NCI-H2196 (cell line): Measurements from ENCODE around the gene SYMPK.
A peak's percentile ranks its signal among the peaks of the same experiment; 100 is the strongest.

Experiments
- DNase-seq: peaks from one replicate; lab custom pipeline; 2025; ENCODE audit not compliant: unreplicated experiment; lab: John Stamatoyannopoulos, UW

Gene SYMPK

DNA sequence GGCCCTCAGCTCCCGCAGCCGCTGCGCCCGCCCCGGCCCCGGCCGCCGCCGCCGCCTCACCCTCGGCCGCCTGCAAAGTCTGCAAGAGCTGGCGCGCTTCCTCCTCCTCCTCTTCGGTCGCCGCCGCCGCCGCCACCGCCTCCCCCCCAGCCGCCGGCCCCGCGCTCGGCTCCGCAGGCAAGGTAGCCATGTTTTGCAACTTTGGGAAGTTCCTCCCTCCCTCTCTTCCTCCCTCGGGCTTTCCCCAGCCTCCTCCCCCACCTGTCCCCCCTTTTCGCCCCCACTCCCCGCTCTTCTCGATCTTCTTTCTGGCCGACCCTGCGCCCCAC lies 94.3 kb downstream of the SYMPK start:
- DNase-seq = peak; percentile 40

DNA sequence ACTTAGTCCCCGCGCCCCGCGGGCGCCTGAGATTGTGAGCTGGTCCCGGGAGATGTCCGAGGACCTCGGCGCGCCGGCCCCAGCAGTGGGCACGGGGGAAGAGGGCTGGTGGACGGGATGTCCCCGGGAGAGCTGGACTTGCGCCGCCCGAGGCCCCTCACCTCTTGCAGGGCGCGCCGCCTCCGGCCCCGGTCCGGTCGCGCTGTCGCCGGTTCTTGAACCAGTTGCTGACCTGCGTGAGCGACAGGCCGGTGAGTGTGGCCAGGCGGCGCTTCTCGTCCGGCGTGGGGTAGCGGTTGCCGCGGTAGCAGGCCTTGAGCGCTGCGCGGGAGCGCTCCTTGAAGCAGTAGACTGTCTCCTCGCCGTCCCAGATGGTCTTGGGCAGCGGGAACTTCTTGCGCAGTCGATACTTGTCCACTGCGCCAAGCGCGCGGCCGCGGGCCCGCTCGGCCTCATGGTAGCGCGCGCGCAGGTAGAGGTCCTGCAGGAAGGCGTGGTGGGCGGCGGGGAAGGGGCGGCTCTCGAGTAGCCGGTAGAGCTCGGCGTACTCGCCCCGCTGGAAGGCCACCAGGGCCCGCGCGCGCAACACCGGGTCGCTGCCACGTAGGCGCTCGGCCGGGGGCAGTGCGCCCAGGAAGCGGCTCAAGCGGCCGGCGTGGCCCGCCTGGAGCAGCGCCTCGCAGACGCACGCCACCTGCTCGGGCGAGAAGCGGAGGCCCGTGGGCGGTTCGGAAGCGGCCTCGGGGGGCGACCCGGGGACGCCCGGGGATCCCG lies 94.9 kb downstream of the SYMPK start:
- peak; percentile 40 for DNase-seq

DNA sequence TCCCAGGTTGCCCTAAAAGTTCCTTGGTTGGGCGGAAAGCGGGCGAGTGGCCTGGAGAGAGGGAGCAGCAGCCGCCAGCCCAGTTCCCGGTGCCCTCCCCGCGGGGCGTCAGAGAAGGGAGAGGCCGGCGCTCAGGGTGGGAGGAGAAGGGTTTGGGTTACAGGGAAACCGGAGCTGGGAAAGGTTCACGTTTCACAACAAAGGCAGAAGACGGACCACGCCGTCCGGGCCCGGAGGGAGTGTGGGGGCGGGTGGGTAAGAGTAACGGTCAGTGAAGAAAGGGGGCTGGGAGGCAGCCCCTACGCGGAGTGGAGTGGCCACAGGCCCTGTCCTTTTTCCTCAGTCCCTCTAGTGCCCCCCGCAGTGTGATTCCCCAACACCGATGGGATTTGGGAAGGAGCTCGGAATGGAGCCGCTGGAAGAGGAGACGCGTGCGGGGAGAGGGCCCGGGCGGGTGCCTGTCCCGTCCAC lies 95.5 kb downstream of the SYMPK start:
- DNase-seq = no peak

DNA sequence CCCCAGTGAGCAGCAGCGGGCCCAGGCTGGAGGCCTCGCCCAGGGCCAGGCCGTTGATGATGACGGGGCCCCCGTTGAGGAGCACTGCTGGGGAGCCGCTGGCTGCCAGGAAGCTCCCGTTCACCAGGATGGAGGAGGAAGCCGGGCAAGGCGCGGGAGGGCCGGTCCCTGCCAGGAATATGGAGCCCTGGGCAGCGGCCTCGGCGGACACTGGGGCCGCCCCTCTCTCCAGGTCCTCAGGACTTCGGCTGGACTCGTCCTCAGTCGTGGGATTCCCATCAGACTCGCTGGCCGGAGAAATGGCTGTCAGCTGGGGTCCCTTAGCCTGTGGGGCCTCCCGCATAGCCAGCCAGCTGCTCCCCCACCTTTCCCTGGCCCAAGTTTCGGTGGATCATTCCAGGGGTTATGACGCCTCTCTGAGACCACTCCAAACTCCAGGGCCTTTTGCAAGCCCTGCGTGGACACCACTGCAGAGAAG lies 96.0 kb downstream of the SYMPK start:
- no peak for DNase-seq

DNA sequence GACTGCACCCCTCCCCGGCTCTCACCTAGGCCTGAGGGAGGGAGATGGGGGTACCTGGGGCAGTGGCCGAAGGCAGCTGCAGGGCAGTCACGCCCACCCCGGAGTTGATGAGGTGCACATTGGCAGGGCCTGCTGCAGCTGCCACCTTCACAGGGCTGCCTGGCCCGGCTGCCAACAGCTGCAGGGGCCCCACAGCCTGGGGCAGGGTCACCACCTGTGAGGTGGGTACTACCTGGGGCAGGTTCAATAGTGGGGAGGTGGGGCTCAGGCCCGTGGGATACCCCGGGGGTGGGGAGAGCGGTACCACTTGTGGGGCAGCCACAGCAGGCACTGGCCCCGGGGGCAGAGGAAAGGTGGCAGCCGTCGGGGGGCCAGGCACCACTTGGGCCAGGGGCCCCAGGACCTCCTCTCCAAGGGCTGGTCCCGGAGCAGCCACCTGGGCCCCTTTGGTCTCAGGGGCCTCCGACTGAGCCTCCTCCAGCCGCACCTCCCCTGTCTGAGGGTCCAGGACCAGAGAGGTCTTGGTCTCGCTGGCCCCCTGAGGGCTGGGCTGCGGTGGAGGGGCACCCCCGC lies 96.6 kb downstream of the SYMPK start:
- no peak for DNase-seq

DNA sequence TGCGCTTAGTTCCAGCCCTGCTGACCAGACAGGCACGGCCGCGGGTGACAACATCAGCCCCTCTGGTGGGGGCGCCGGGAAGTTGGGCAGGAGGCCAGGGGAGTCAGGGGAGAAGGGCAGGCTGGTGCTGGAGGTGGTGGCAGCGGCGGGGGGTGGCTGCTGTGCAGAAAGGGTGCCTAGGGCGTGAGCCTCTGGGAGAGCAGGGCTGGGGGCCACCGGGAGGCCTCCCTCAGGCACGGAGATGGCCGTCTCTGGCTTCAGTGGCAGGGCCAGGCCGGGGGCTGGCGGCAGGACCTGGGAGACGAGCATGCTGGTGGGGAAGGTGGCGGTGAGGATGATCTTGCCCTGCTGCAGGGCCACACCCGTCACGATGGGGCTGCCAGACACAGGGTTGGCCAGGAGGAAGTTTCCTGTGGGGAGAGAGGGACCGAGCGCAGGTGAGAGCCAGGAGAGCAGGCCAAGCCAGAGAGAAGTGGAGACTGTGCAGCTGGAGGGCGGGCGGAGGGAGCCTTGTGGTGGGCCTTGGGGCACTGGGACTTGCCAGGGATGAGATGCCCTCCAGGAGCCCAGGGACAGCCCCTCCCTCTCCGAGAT lies 97.1 kb downstream of the SYMPK start:
- DNase-seq = no peak
